Effector CD8-positive, alpha-beta T cell (primary cell): ENCODE data around the gene BMPR2.
A peak's percentile ranks its signal among the peaks of the same experiment; 100 is the strongest.
"Not testable (repeated sequence)": the region's sequence is repeated elsewhere in the genome, so short reads cannot be mapped to it uniquely, and the experiment has no call there.

Experiments
- DNase-seq: peaks from one replicate; lab custom pipeline; 2025; lab: John Stamatoyannopoulos, UW

The BMPR2 gene

DNA sequence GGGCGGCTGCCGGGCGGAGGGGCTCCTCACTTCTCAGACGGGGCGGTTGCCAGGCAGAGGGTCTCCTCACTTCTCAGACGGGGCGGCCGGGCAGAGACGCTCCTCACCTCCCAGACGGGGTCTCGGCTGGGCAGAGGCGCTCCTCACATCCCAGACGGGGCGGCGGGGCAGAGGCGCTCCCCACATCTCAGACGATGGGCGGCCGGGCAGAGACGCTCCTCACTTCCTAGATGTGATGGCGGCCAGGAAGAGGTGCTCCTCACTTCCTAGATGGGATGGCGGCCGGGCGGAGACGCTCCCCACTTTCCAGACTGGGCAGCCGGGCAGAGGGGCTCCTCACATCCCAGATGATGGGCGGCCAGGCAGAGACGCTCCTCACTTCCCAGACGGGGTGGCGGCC is 159.2 kb downstream of the BMPR2 start:
- DNase-seq, result not testable (repeated sequence)

DNA sequence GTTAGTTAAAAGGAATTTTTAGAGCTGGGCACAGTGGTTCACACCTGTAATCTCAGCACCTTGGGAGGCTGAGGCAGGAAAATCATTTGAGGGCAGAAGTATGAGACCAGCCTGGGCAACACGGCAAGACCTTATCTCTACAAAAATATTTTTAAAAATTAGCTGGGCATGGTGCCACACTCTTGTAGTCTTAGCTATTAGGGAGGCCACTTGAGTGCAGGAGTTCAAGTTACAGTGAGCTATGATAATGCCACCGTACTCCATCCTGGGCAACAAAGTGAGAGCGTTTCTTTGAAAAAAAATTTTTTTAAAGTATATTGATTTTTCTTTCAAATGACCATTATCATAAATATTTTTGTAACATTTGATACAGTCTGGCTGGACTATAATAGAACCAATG is 165.0 kb downstream of the BMPR2 start:
- no peak for DNase-seq

- no peak for DNase-seq
Observed at GRCh38 chr2:202542142-202542541, 166.0 kb downstream of the BMPR2 start.

- no peak for DNase-seq
Observed at GRCh38 chr2:202545523-202545922, 169.4 kb downstream of the BMPR2 start.

DNA sequence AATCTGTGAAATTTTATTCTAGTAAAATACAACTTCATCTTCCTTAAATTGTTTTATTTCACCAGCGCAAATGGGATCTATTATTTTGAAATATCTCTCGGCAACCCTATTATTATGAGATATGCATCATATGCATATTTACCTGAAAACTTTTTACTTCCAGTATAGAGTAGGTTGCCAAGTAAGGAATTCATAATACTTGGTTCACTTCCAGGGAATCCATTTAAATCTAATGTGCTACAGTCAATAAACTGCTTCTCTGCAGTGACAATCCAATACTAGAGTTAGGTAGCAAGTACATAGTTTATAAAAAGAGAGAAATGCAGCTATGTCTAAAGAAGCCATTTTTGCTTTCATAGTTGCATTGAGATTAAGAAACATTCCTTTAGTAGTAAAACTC is 169.8 kb downstream of the BMPR2 start:
- no peak for DNase-seq

- DNase-seq, result not testable (repeated sequence)
Observed at GRCh38 chr2:202546499-202547141, 170.5 kb downstream of the BMPR2 start.

GRCh38 chr2:202548240-202548639 is 172.1 kb downstream of the BMPR2 start:
- no peak for DNase-seq

GRCh38 chr2:202551000-202551399 is 174.9 kb downstream of the BMPR2 start:
- DNase-seq, result not testable (repeated sequence)

- no peak for DNase-seq
Observed at GRCh38 chr2:202555356-202555755, 179.2 kb downstream of the BMPR2 start.

GRCh38 chr2:202560200-202560599 is 184.1 kb downstream of the BMPR2 start:
- DNase-seq, result no peak

DNA sequence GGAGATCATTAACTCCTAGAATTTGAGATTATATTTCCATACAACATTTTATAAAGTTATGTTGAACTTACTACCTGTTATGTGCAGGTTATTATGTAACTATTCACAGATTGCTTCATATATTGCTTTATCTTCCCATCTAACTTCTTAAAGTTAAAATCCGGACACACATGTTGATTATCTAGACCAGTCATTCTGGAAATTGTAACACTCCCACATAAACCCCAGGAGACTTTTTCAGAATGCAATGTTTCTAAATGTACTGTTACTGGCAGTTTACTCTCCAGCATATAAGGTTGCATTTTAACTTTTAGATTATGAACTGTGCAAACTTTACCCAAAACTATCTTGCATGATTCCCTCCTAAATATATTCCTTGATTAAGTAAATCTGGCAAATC is 188.1 kb downstream of the BMPR2 start:
- no peak for DNase-seq

- no peak for DNase-seq
Observed at GRCh38 chr2:202566286-202566685, 190.2 kb downstream of the BMPR2 start.

GRCh38 chr2:202574541-202574940 is 198.4 kb downstream of the BMPR2 start:
- DNase-seq, result no peak

DNA sequence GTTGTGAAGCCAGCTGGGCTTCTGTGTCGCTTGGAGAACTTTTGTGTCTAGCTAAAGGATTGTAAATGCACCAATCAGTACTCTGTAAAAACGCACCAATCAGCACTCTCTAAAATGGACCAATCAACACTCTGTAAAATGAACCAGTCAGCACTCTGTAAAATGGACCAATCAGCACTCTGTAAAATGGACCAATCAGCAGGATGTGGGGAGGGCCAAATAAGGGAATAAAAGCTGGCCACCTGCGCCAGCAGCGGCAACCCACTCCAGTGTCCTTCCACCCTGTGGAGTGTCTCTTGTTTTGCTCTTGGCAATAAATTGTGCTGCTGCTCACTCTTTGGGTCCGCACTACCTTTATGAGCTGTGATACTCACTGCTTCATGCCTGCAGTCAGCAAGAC is 199.1 kb downstream of the BMPR2 start:
- not testable (repeated sequence) for DNase-seq

DNA sequence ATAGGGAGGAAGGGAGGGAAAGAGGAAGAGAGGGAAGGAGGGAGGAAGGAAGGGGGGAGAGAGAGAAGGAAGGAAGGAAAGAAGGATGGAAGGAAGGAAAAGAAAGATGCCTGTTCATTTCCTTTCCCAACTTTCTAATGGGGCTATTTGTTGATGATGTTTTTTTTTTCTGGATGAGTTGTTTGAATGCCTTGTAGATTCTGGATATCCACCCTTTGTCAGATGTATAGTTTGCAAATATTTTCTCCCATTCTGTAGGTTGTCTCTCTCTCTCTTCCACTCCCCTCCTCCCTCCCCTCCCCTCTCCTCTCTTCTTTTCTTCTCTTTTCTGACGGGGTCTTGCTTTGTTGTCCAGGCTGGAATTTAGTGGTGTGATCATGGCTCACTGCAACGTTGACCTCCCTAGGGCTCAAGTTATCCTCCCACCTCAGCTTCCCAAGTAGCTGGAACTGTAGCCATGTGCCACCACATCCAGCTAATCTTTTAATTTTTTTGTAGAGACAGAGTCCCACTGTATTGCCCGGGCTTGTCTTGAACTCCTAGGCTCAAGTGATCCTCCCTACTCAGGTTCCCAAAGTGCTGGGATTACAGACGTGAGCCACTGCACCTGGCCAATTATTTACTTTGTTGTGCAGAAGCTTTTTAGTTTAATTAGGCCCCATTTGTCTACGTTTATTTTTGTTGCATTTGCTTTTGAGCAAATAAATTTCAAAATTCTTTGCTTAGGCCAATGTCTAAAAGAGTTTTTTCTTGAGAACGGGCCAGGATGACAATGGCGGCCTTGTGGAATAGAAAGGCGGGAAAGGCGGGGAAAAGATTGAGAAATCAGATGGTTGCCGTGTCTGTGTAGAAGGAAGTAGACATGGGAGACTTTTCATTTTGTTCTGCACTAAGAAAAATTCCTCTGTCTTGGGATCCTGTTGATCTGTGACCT is 201.4 kb downstream of the BMPR2 start:
- DNase-seq, result no peak

DNA sequence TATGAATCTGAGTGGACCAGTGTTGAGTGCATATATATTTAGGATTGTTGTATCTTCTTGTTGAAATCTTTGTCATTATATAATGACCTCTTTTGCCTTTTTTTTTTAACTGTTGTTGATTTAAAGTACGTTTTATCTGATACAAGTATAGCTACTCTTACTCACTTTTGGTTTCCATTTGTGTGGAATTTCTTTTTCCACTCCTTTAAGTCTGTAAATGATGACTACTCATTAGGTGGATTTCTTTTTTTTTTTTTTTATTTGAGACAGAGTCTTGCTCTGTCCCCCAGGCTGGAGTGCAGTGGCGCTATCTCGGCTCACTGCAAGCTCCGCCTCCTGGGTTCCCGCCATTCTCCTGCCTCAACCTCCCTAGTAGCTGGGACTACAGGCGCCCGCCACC is 206.7 kb downstream of the BMPR2 start:
- DNase-seq, result not testable (repeated sequence)

DNA sequence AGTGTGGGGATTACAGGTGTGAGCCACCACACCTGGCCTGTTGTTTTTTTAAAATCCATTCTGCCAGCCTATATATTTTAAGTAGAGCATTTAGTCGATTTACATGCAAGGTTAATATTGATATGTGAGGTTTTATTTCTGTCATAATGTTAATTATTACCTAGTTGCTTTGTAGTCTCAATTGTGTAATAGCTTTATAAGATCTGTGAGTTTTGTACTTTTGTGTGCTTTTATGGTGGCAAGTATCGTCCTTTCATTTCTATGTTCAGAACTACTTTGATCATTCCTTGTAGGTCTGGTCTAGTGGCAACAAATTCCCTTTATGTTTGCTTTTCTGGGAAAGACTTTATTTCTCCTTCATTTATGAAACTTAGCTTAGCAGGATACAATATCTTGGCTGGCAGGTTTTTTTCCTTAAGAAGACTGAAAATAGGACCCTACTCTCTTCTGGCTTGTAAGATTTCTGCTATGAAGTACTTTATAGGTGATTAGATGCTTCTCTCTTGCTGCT is 207.6 kb downstream of the BMPR2 start:
- DNase-seq, result no peak

GRCh38 chr2:202588647-202589581 is 212.8 kb downstream of the BMPR2 start:
- peak; percentile 50 for DNase-seq

DNA sequence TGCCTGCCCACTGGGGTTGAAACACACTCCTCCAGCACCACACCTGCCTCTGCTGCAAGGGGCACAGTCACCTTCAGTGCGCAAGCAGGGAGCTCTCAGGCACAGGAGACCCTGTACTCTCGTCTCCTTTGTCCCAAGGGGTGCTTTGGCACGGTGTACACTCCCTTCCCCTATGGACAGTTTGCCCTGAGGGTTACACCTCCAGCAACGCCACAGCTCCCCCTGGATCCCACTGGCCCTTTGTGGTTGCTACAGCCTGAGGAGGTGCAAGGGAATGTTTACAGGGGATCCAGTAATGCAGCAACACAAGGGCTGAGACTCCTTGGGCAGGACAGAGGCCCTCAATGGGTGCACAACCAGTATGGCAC is 213.4 kb downstream of the BMPR2 start:
- DNase-seq, result no peak

- no peak for DNase-seq
Observed at GRCh38 chr2:202592566-202592965, 216.4 kb downstream of the BMPR2 start.

DNA sequence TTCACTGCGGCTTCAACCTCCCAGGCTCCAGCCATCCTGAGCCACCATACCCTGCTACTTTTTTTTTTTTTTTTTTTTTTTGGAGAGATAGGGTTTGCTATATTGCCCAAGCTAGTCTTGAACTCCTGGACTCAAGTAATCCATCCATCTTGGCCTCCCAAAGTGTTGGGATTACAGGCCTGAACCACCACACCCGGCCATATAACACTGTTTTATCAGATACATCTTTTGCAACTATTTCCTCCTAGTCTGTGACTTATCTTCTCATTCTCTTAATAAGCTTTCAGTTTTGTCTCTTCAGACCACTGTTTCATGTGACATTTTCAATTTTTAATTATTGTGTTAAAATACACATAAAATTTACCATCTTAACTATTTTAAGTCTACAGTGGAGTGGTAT is 223.0 kb downstream of the BMPR2 start:
- no peak for DNase-seq

DNA sequence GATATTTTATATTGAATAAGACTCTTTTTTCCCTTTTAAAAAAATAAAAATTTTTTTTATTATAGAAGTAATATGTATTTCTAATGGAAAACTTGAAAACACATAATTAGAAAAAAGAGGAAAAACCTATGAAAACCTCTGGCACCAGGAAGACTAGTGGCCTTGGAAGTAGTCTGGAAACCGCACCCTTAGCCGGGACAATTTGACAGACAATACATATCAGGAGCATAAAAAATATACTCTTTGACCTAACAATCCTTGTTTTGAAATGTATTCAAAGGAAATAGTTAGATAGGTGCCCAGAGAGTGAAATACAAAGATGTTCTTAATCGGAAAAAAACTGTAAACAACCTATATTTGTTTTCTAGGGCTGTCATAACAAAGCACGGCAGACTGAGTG is 223.8 kb downstream of the BMPR2 start:
- DNase-seq, result no peak
